Measurements from ENCODE around the gene FAM174A.
"Not testable (repeated sequence)": the region's sequence is repeated elsewhere in the genome, so short reads cannot be mapped to it uniquely, and the experiment has no call there.

FAM174A gene

DNA sequence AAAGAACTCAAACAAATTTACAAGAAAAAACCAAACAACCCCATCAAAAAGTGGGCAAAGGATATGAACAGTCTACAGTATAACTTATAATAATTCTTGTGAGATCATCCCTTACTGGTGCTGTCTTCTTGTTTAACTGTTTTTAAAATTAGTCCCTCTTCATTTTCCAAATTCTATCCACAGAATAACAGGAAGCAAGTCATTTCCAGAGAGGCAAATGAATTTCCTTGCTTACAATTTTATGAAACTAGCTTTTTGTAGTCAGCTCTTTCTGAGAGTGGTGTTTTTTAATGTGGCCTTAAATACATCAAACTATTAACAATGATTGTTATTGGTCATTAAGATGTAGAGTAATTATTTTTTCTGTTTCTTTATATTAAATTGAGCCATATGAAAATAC, 40.6 kb downstream of the FAM174A start:
- no peak for DNase-seq (ENCODE audit: low read depth in 1 of 2, low spot score in 1 of 2)

DNA sequence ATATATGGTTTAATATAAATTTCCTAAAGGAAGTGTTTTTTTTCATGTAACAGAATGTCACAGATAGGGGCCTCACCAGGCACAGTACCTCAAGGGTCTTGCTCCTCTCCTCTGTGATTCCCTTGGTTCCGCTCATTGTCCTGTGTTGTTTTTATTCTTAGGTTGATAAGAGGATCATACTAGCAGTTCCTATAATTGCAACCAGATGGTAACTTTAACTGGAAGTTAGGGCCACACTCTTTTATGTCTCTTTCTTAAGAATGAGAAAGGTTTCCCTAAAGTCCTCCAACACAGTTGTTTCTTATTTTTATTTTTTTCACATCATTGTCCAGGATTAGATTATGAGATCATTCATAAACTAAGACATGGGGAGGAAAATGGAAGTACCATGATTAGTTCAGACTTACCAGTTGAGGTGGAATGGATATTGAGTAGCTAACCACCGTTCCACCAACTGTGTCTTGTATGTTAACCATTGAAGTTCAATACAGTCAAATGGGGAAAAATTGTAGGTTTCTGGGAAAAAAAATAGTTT, 41.1 kb downstream of the FAM174A start:
- DNase-seq (ENCODE audit: low read depth in 1 of 2, low spot score in 1 of 2), result no peak

- no peak for DNase-seq (ENCODE audit: low read depth in 1 of 2, low spot score in 1 of 2)
These were observed 42.3 kb downstream of the FAM174A start for GRCh38 chr5:100577506-100577905.

- DNase-seq (ENCODE audit: low read depth in 1 of 2, low spot score in 1 of 2), result no peak
These were observed 48.9 kb downstream of the FAM174A start for GRCh38 chr5:100584069-100584468.

DNA sequence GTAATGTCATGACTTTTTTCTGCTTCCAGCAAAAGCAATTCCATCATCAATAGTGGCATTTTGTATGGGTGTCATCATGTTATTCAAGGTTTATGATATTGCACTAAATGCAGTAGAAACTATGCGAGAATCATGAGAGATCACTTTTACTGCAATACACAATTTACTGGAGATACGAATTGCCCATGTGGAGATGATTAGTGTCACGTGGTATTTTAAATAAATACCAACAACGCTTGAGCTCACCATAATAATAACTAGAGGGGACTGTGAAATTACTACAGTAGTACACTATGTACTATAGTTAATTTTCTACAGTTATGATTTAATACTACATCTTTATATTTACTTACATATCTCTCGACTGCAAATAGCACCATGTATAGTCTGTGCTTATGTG, 49.7 kb downstream of the FAM174A start:
- DNase-seq (ENCODE audit: low read depth in 1 of 2, low spot score in 1 of 2), result no peak

DNA sequence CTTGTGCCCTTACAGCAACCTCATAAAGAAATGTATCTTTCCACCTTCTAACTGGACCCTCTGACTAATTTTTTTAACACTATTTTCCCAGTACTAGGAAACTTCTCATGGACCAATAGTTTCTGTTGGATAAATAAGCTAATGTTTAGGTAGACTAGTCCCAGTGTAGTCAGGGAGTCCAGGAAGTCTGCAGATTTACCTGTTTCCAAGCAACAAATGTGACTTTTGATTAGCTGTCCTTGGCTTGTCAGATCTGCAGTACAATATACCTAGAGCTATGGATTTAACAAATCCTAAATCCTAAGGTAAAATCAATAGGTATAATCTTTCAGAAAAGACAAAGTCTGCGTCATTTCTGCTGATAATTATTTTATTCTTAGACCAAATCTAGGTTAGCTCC, 55.7 kb downstream of the FAM174A start:
- no peak for DNase-seq (ENCODE audit: low read depth in 1 of 2, low spot score in 1 of 2)

GRCh38 chr5:100595152-100595811, 60.1 kb downstream of the FAM174A start:
- no peak for DNase-seq (ENCODE audit: low read depth in 1 of 2, low spot score in 1 of 2)

DNA sequence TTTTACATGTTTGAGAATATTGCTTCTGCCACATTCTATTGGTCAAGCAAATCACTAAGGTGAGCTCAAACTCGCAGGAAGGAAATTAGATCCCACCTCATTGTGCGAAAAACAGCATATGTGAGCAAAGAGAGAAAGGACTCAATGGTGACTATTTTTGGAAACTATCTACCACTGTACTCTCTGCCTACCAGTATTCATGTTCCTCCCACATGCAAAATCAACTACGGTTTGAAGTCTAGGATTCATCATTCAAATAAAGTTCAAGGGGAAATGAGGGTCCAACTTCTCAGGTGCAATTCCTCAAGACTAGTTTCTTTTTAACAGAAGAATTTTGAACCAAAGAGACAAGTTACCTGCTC, 60.6 kb downstream of the FAM174A start:
- DNase-seq (ENCODE audit: low read depth in 1 of 2, low spot score in 1 of 2), result no peak

DNA sequence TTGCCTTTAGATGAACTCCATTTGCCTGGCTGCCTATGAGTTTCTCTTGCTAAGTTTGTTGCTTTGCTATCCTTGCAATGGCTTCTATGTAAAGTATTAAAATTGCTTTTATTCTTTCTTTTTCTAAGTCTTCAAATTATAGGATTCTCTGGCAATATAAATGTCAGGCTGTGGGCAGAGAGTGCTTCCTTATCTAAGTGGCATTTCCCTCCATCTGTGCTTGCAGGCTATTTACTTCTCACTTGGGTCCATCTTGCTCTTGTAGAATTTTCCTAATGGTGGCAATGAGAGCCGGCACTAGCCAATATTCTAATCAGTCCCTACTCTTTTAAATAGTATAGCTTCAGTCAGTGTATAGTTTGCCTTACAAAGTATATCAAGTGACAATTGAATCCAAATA, 63.3 kb downstream of the FAM174A start:
- no peak for DNase-seq (ENCODE audit: low read depth in 1 of 2, low spot score in 1 of 2)

- DNase-seq (ENCODE audit: low read depth in 1 of 2, low spot score in 1 of 2), result no peak
These were observed 65.3 kb downstream of the FAM174A start for GRCh38 chr5:100600298-100600994.

- no peak for DNase-seq (ENCODE audit: low read depth in 1 of 2, low spot score in 1 of 2)
These were observed 68.0 kb downstream of the FAM174A start for GRCh38 chr5:100603141-100603540.

DNA sequence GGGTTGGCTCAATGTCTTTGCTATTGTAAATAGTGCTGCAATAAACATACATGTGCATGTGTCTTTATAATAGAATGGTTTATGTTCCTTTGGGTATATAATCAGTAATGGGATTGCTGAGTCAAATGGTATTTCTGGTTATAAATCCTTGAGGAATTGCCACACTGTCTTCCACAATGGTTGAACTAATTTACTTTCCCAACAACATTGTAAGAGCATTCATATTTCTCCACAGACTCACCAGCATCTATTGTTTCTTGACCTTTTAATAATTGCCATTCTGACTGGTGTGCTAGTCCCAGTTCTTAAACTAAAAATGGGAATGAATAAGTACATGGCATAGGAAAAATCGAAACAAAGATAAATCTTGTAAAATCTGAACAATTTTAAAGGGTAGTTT, 68.8 kb downstream of the FAM174A start:
- DNase-seq (ENCODE audit: low read depth in 1 of 2, low spot score in 1 of 2), result not testable (repeated sequence)

DNA sequence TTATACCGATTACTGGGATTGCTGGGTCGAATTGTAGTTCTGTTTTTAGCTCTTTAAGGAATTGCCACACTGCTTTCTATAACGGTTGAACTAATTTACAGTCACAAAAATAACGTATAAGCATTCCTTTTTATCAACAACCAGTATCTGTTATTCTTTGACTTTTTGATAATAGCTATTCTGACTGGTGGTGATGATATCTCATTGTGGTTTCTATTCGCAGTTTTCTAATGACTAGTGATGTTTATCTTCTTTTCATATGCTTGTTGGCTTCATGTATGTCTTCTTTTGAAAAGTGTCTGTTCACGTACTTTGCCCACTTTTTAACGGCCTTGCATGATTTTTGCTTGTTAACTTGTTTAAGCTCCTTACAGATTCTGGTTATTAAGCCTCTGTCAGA, 74.4 kb downstream of the FAM174A start:
- no peak for DNase-seq (ENCODE audit: low read depth in 1 of 2, low spot score in 1 of 2)

- no peak for DNase-seq (ENCODE audit: low read depth in 1 of 2, low spot score in 1 of 2)
These were observed 79.1 kb downstream of the FAM174A start for GRCh38 chr5:100614308-100614707.

DNA sequence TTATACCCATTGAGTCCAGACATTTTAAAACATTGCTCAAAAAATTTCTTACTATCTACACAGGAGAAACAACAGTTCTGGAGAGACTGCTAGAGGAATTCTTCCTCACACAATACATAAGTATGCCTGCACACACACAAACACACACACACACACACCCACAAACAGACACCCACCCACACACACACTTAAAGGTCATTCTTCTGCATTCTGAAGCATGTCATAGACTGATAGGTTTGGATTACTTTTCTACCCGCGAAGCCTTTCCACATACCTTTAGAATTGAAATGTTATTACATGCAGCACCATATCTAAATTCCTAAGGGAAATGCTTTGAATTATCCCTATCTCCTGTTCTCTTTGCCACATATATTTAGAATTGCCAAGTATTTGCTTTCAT, 80.2 kb downstream of the FAM174A start:
- DNase-seq (ENCODE audit: low read depth in 1 of 2, low spot score in 1 of 2), result no peak

DNA sequence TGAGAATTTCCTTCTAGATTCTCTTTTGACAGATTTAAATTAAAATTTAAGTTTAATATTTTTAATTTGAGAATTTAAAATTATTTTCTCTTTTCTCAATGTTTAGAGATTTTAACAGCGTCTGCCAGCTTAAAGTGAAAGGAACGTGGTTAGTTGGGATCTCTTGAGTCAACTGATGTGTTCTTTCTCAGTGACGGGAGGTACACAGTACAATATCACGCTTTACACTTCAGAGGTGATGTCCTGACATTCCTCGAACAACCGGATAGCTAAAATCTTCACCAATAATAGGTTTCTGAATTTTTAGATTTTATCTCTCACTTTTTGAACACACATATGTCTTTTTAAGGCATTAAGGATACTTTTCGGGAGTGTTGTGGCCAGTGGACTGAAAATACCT, 81.1 kb downstream of the FAM174A start:
- DNase-seq (ENCODE audit: low read depth in 1 of 2, low spot score in 1 of 2), result no peak

DNA sequence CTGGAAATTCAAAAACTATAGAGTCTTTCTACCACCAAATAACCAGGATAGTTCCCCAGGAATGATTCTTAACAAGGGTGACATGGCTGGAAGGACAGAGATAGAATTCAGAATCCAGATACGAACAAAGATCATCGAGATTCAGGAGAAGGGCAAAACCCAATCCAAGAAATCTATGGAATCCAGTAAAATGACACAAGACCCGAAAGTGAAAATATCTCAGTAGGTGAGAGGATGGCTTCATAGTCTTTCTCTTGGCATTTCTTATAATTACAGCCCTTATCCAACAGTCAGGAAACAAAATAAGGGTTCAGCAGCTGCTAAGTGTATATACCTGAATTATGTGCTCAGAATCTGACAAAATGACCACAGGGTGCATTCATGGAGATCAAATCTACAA, 81.8 kb downstream of the FAM174A start:
- no peak for DNase-seq (ENCODE audit: low read depth in 1 of 2, low spot score in 1 of 2)

DNA sequence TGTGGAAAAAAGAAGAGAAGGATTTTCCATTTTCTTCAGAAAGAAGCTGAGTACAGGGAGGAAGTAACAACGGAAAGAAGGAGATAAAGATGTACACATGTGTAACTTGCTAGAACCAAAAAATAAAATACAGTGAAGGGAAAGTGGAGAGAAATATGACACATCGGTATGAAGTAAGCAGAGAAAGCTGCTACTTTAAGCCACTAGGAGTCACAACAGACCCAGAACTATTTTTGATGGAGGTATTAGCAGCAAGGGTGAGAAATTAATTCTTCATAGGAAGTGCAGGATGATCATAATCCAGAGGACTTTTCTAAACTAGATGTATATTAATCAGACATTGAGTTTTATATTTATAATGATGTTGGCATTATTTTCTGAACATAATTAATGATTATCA, 88.5 kb downstream of the FAM174A start:
- no peak for DNase-seq (ENCODE audit: low read depth in 1 of 2, low spot score in 1 of 2)

DNA sequence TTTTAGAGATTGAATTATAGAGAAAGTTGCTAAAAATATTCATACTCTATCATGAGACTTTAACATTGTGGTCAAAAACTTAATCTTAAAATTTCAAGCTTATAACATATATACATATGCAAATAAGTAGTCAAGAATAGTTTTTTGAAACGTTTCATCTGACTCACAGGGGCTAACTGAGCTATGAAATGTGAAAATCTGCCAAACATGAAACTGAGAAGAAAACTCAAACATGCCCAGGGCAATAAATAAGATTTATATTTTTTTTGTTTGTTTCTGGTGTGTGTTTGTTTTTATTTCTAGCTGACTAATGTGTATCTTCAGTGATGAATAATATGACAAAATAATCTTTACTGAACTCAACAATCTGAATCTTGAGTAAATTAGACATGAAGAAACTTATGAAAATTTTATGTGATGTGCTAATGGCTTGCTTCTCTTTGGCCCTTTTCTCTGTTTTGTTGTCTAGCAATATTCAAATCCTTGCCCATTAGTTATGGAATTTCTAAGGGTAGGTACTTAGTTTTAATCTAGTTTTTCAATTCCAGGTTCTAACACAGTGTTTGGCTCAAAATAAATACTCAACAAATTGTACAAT, 99.9 kb downstream of the FAM174A start:
- DNase-seq (ENCODE audit: low read depth in 1 of 2, low spot score in 1 of 2), result no peak
